NCI-H1694 treated with DMSO at 0.1 percent for 48 hours (cell line): ENCODE results near the gene EIF6.

Experiments used
- DNase-seq: peaks from one replicate; lab custom pipeline; 2025; lab: John Stamatoyannopoulos, UW

The EIF6 gene

GRCh38 chr20:35293303-35294292 lies 9.0 kb upstream of the EIF6 start:
- DNase-seq, result no peak

GRCh38 chr20:35292504-35293285 lies 8.1 kb upstream of the EIF6 start:
- no peak for DNase-seq

GRCh38 chr20:35291654-35292503 lies 7.3 kb upstream of the EIF6 start, which contains the start of gene FAM83C:
FAM83C (minus strand) TSS chr20:35292425; CDS start chr20:35292304, 121 bp downstream.
- DNase-seq, result no peak

GRCh38 chr20:35290887-35291417 lies 6.4 kb upstream of the EIF6 start:
- no peak for DNase-seq

GRCh38 chr20:35290186-35290886 lies 5.8 kb upstream of the EIF6 start:
- no peak for DNase-seq

- DNase-seq, result no peak
Measured at GRCh38 chr20:35288325-35289060, 3.9 kb upstream of the EIF6 start.

- no peak for DNase-seq
Measured at GRCh38 chr20:35287509-35288324, 3.1 kb upstream of the EIF6 start.

GRCh38 chr20:35286899-35287508 lies 2.4 kb upstream of the EIF6 start:
- no peak for DNase-seq

GRCh38 chr20:35286077-35286898 lies 1.7 kb upstream of the EIF6 start:
- no peak for DNase-seq

GRCh38 chr20:35285806-35286076 lies 1.2 kb upstream of the EIF6 start:
- DNase-seq, result no peak

- no peak for DNase-seq
Measured at GRCh38 chr20:35284992-35285805, 627 bp upstream of the EIF6 start.

GRCh38 chr20:35283441-35284266 lies 918 bp downstream of the EIF6 start:
- DNase-seq, result no peak

- DNase-seq, result no peak
Measured at GRCh38 chr20:35281506-35282101, 3.0 kb downstream of the EIF6 start.

GRCh38 chr20:35280523-35280922 lies 4.0 kb downstream of the EIF6 start:
- DNase-seq, result no peak

GRCh38 chr20:35279533-35280174 lies 4.9 kb downstream of the EIF6 start:
- no peak for DNase-seq

- DNase-seq, result no peak
Measured at GRCh38 chr20:35279040-35279439, 5.5 kb downstream of the EIF6 start.
